Adipocyte (in vitro differentiated cells): ENCODE data around the gene EMILIN3.

Source experiments
- DNase-seq: peaks from one replicate; pipeline ENCODE4 v3.0.0-alpha.2; 2015; ENCODE audit warnings: low read depth
- H3K27me3 ChIP-seq: replicated peaks from 2 replicates; pipeline ENCODE4 v1.7.0; 2013; ENCODE audit warnings: mild to moderate bottlenecking, low read length, moderate library complexity; ENCODE audit not compliant: control insufficient read depth, insufficient read depth
- H3K36me3 ChIP-seq: 2 replicates; pipeline ENCODE4 v1.7.0; 2013; ENCODE audit warnings: low read length, mild to moderate bottlenecking, moderate library complexity; ENCODE audit not compliant: control insufficient read depth, insufficient read depth, severe bottlenecking
- H3K4me1 ChIP-seq: 2 replicates; pipeline ENCODE4 v1.7.0; 2013; ENCODE audit warnings: mild to moderate bottlenecking, low read length, moderate library complexity; ENCODE audit not compliant: control insufficient read depth, insufficient read depth
- H3K4me3 ChIP-seq: 2 replicates; pipeline ENCODE4 v1.7.0; 2013; ENCODE audit warnings: mild to moderate bottlenecking, low read length, moderate library complexity
- H3K9ac ChIP-seq: 2 replicates; pipeline ENCODE4 v1.7.0; 2013; ENCODE audit warnings: mild to moderate bottlenecking, low read length, moderate library complexity
- H3K9me3 ChIP-seq: 2 replicates; pipeline ENCODE4 v1.7.0; 2013; ENCODE audit warnings: mild to moderate bottlenecking, low read length, moderate library complexity; ENCODE audit not compliant: control insufficient read depth

Gene EMILIN3

GRCh38 chr20:41370176-41370575, 3.6 kb upstream of the EMILIN3 start:
- H3K4me1 ChIP-seq, result no peaks in the 10 kb centered on the region
- H3K9ac ChIP-seq, result no peak overlapping the region
- H3K4me3 ChIP-seq, result no peak overlapping the region
- peaks cover 13% of the 10 kb centered on the region for H3K9me3 ChIP-seq
- no peak for DNase-seq
- H3K27me3 ChIP-seq, result peaks cover 62% of the 10 kb centered on the region
- H3K36me3 ChIP-seq, result no peaks in the 10 kb centered on the region

GRCh38 chr20:41369673-41370072, 3.1 kb upstream of the EMILIN3 start:
- H3K4me1 ChIP-seq, result no peaks in the 10 kb centered on the region
- H3K4me3 ChIP-seq, result no peak overlapping the region
- H3K9ac ChIP-seq, result no peak overlapping the region
- no peaks in the 10 kb centered on the region for H3K36me3 ChIP-seq
- H3K9me3 ChIP-seq, result peaks cover 13% of the 10 kb centered on the region
- H3K27me3 ChIP-seq, result peaks cover 66% of the 10 kb centered on the region
- no peak for DNase-seq

- H3K4me1 ChIP-seq, result no peaks in the 10 kb centered on the region
- DNase-seq, result no peak
Measured at GRCh38 chr20:41367956-41368355, 1.3 kb upstream of the EMILIN3 start.

GRCh38 chr20:41367393-41367695, 726 bp upstream of the EMILIN3 start:
- H3K27me3 ChIP-seq, result peaks cover 54% of the 10 kb centered on the region
- H3K4me1 ChIP-seq, result no peaks in the 10 kb centered on the region
- peaks cover 11% of the 10 kb centered on the region for H3K9me3 ChIP-seq
- H3K9ac ChIP-seq, result no peak overlapping the region
- H3K36me3 ChIP-seq, result no peaks in the 10 kb centered on the region
- DNase-seq, result no peak
- H3K4me3 ChIP-seq, result no peak overlapping the region

More at GRCh38 chr20:41367956-41368355, 1.3 kb upstream of the EMILIN3 start:
- H3K4me3 ChIP-seq, result no peak overlapping the region
- no peaks in the 10 kb centered on the region for H3K36me3 ChIP-seq
- H3K9me3 ChIP-seq, result peaks cover 13% of the 10 kb centered on the region
- H3K27me3 ChIP-seq, result peaks cover 60% of the 10 kb centered on the region
- H3K9ac ChIP-seq, result no peak overlapping the region

- Histone ChIP-seq H3K4me3 (no peak overlapping the region), H3K4me1 (no peaks in the 10 kb centered on the region), H3K36me3 (no peaks in the 10 kb centered on the region), H3K27me3 (peaks cover 48% of the 10 kb centered on the region), H3K9me3 (peaks cover under 1% of the 10 kb centered on the region), H3K9ac (no peak overlapping the region)
- peak; percentile 33 for DNase-seq
Measured at GRCh38 chr20:41365777-41366545, 657 bp downstream of the EMILIN3 start.

- H3K4me1 ChIP-seq, result no peaks in the 10 kb centered on the region
- H3K9ac ChIP-seq, result no peak overlapping the region
- H3K9me3 ChIP-seq, result no peaks in the 10 kb centered on the region
- H3K27me3 ChIP-seq, result peaks cover 46% of the 10 kb centered on the region
- H3K36me3 ChIP-seq, result peaks cover 5% of the 10 kb centered on the region
- DNase-seq, result no peak
- no peak overlapping the region for H3K4me3 ChIP-seq
Measured at GRCh38 chr20:41364967-41365765, 1.5 kb downstream of the EMILIN3 start.

GRCh38 chr20:41364236-41364855, 2.3 kb downstream of the EMILIN3 start:
- H3K9me3 ChIP-seq, result no peaks in the 10 kb centered on the region
- no peaks in the 10 kb centered on the region for H3K4me1 ChIP-seq
- H3K27me3 ChIP-seq, result peaks cover 38% of the 10 kb centered on the region
- peaks cover 10% of the 10 kb centered on the region for H3K36me3 ChIP-seq
- no peak for DNase-seq
- H3K4me3 ChIP-seq, result no peak overlapping the region
- H3K9ac ChIP-seq, result no peak overlapping the region

GRCh38 chr20:41363601-41364000, 3.0 kb downstream of the EMILIN3 start:
- H3K9me3 ChIP-seq, result no peaks in the 10 kb centered on the region
- H3K36me3 ChIP-seq, result peaks cover 13% of the 10 kb centered on the region
- no peaks in the 10 kb centered on the region for H3K4me1 ChIP-seq
- no peak overlapping the region for H3K9ac ChIP-seq
- peaks cover 32% of the 10 kb centered on the region for H3K27me3 ChIP-seq
- no peak overlapping the region for H3K4me3 ChIP-seq
- no peak for DNase-seq

- Histone ChIP-seq H3K27me3 (peaks cover 31% of the 10 kb centered on the region), H3K4me3 (no peak overlapping the region), H3K9ac (no peak overlapping the region), H3K9me3 (no peaks in the 10 kb centered on the region), H3K36me3 (peaks cover 22% of the 10 kb centered on the region), H3K4me1 (no peaks in the 10 kb centered on the region)
- no peak for DNase-seq
Measured at GRCh38 chr20:41362748-41363140, 3.9 kb downstream of the EMILIN3 start.

GRCh38 chr20:41361757-41362747, 4.6 kb downstream of the EMILIN3 start:
- DNase-seq, result no peak
- Histone ChIP-seq H3K27me3 (peaks cover 24% of the 10 kb centered on the region), H3K4me1 (no peaks in the 10 kb centered on the region), H3K36me3 (peaks cover 29% of the 10 kb centered on the region), H3K9ac (no peak overlapping the region), H3K4me3 (no peak overlapping the region), H3K9me3 (no peaks in the 10 kb centered on the region)
